ENCODE results near the gene SLC5A5.

Gene SLC5A5

DNA sequence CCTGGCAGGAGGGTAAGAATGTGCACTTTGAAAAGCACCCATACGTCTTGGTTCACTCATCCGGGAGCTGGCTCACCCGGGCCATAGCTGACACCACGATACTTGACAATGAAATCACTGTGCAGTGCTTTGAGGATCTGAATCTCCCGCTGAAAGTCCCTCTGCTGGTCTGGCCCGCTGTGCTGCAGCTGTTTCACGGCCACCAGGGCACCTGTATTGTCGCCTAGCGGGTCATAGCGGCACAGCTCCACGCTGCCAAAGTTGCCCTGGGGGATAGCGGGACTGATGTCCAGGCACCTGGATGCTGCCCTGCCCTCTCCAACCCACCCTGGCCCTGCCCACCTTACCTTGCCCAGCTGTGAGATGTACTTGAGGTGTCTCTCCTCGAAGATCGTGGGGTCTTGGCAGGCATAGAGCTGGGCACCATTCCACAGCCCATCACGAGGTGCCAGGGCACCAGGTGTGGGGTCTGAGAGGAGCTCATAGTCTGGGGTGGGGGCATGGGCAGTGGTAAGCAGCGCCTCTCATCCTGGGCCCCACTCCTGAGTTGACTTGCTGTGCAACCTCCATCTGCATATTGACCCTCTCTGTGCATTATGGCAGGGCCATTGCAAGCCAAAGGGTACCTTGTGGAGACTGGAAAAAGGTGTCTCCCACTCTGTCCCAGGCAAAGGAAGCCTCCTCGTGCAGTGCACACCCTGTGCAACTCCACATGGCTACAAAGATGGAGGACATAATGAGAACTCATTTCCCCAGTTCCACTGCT is 39.1 kb upstream of the SLC5A5 start:
- no peak for DNase-seq (ENCODE audit: extremely low read depth, low read depth)
- TF ChIP-seq, protein P1, sequence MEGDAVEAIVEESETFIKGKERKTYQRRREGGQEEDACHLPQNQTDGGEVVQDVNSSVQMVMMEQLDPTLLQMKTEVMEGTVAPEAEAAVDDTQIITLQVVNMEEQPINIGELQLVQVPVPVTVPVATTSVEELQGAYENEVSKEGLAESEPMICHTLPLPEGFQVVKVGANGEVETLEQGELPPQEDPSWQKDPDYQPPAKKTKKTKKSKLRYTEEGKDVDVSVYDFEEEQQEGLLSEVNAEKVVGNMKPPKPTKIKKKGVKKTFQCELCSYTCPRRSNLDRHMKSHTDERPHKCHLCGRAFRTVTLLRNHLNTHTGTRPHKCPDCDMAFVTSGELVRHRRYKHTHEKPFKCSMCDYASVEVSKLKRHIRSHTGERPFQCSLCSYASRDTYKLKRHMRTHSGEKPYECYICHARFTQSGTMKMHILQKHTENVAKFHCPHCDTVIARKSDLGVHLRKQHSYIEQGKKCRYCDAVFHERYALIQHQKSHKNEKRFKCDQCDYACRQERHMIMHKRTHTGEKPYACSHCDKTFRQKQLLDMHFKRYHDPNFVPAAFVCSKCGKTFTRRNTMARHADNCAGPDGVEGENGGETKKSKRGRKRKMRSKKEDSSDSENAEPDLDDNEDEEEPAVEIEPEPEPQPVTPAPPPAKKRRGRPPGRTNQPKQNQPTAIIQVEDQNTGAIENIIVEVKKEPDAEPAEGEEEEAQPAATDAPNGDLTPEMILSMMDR (IDR thresholded peaks at IDR 0.05; ENCODE audit: low read depth, low read length) = no peak

DNA sequence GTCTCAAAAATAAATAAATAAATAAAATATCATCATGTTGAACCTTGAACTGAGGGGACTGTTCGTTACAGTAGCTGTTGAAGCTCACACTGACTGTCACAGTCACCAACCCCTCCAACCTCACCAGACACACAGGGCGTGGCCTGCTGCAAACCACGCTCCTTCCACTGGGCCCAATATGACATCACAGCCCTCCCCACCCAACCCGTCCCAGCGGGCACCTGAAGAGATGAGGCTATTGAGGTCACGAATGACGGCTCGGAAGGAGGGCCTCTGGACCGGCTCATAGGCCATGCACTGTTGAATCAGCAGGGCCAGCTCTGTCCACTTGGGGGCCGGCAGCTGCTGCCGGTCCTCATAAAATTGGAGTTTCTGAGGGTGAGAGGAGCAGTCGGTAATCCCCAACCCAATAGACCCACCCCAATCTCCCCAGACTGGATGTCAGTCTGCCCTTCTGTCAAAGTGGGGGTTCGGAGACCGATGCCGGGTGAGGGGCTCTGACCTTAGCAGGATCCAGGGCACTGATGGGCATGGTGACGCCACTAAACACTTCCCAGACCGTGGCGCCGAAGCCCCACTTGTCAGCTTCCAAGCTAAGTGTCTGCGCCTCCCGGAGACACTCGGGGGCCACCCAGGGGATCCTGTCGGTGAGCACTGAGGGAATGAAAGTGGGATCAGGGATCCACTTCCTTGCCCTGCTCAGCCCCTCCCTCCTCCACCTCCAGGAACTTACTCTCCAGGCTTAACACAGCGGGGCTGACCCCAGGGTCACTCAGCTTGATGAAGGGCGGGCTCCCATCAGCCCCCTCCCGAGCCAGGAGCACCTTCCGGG is 37.2 kb upstream of the SLC5A5 start:
- TF ChIP-seq, protein P1 (IDR thresholded peaks at IDR 0.05; ENCODE audit: low read depth, low read length) = no peak
- DNase-seq (ENCODE audit: extremely low read depth, low read depth) = no peak

DNA sequence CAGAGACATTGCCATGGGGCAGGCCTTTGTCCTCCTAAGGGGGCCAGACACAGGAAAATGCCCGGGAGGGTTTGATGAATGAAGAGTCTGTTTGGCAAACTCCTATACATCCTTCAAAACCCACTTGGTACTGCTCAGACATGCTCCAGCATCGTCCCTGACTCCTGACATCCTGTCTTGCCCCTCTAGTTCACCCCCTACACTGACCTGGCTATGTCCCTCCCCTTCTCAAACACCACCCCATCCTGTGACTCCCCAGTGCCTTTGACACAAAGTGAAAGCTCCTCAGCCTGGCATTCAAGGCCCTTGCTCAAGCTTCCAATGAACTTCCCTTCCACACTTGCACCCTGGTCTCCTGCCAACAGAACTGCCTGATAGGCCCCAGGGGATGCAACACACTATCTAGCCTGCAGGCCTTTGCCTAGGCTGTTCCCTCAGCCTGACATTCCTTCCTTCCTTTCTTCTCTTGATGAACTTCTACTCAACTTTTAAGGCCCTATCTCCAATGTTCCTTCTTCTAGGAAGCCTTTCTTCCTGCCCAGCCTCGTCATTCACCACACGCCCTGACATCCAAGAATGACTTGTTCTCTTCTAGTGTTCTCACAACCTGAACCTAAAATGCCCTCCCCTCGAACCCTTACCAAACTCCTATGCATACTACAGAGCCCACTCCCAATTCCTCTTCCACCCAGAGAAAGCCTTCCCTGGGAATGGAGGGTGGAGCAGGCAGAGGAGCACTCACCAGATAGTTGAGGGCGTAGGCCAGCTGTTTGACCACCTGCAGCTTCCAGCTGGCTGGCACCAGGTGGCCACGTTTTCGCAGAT is 36.4 kb upstream of the SLC5A5 start:
- no peak for DNase-seq (ENCODE audit: extremely low read depth, low read depth)
- TF ChIP-seq, protein P1 (IDR thresholded peaks at IDR 0.05; ENCODE audit: low read depth, low read length) = no peak

DNA sequence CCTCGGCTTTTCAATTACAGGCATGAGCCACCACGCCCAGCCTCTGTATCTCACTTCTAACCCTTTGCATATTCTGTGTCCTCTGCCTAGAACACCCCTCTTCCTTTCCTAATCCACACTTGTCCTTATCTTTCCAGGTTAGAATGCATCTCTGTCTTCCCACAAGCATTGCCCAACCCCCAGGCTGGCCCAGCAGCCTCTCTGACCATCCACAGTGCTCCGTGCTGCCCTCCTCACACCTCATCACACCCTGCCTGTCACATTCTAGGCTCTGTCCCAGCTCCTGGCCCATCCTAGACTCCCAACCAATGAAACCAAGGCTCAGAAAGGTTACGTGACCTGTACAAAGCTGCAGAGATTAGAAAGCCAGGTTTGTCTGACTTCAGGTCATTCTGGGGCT is 35.2 kb upstream of the SLC5A5 start:
- TF ChIP-seq, protein P1 (IDR thresholded peaks at IDR 0.05; ENCODE audit: low read depth, low read length) = no peak

DNA sequence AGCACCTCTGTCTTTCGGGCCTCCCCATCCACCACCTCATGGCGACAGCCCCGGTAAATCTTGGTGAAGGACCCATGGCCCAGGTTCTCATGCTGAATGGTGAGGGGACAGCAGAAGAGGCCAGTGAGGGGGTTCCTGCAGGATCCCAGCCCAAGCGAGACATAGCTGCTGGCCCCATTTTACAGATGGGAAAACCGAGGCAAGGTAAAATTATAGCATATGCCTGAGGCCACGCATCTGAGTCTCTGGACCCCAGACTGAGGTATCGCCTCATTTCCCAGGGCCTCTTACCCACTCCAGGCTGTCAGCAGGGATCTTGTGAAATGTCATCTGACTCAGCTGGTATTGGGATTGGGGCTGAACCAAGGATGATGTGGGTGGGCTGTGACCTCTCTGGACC is 33.8 kb upstream of the SLC5A5 start:
- no peak for DNase-seq (ENCODE audit: extremely low read depth, low read depth)
- TF ChIP-seq, protein P1 (IDR thresholded peaks at IDR 0.05; ENCODE audit: low read depth, low read length) = no peak

More for the DNA sequence above, 35.2 kb upstream of the SLC5A5 start:
- no peak for DNase-seq (ENCODE audit: extremely low read depth, low read depth)

DNA sequence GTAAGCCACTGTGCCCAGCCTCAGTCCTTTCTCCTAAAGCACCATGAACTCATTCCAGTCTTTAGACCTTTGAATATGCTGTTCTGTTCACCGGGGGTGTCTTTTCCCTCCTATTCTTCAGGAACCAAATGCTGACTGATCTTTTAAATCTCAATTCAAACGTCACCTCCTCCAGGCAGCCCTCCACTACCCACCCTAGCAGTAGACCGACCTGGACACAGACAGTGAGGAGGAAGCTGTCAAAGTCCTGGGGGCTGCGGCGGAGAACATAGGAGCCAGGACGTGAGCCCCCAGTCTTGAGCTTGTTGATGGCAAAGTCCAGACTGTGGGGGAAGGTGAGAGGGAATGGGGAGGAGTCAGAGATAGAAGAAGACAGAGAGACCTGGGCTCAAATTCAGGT is 31.7 kb upstream of the SLC5A5 start:
- no peak for DNase-seq (ENCODE audit: extremely low read depth, low read depth)
- TF ChIP-seq, protein P1 (IDR thresholded peaks at IDR 0.05; ENCODE audit: low read depth, low read length) = no peak

Data from AG09319 (cell line).